Kidney (tissue), 14 donors: Measurements from ENCODE around the gene KCNJ11. TPM values are rescaled to one million over a fixed set of nuclear protein-coding genes. Genes with fewer than 3 reads are reported as not detected.

ENCODE experiments used
- DNase-seq, 5 donors: peaks; one replicate each; pipeline ENCODE4 v3.0.0-alpha.2; 2013 to 2020
- FAIRE-seq: peaks from 2 replicates; lab custom pipeline; 2012; peaks lifted over from hg19 to GRCh38; lab: Jason Lieb, UNC
- H3K27ac ChIP-seq, 2 donors: one replicate each; pipeline ENCODE4 v1.7.0; 2013; ENCODE audit warnings: low read depth in 2 of 2, low read length in 2 of 2, inconsistent platforms in 1 of 2
- H3K27me3 ChIP-seq: one replicate; pipeline ENCODE4 v1.7.1; 2013; ENCODE audit warnings: low read length, inconsistent platforms; ENCODE audit not compliant: control insufficient read depth, insufficient read depth
- H3K36me3 ChIP-seq, 3 donors: one replicate each; pipeline versions ENCODE4 v1.7.0 to v1.7.1; 2013; ENCODE audit warnings: low read length in 3 of 3, control low read depth in 1 of 3, inconsistent platforms in 1 of 3; ENCODE audit not compliant: insufficient read depth in 3 of 3, control insufficient read depth in 2 of 3
- H3K4me1 ChIP-seq, 3 donors: one replicate each; pipeline versions ENCODE4 v1.7.0 to v1.7.1; 2013; ENCODE audit warnings: low read length in 3 of 3, inconsistent platforms in 1 of 3, low read depth in 1 of 3; ENCODE audit not compliant: control insufficient read depth in 2 of 3, insufficient read depth in 2 of 3
- H3K4me3 ChIP-seq, 3 donors: one replicate each; pipeline versions ENCODE4 v1.7.0 to v1.8.1; 2013; ENCODE audit warnings: low read length in 3 of 3, control low read depth in 1 of 3, inconsistent platforms in 1 of 3
- H3K9ac ChIP-seq, 3 donors: one replicate each; pipeline versions ENCODE4 v1.7.0 to v1.7.1; 2013; ENCODE audit warnings: low read length in 3 of 3, control low read depth in 1 of 3, inconsistent platforms in 1 of 3
- H3K9me3 ChIP-seq, 3 donors: one replicate each; pipeline versions ENCODE4 v1.7.0 to v1.7.1; 2013; ENCODE audit warnings: low read length in 3 of 3, control low read depth in 1 of 3, inconsistent platforms in 1 of 3; ENCODE audit not compliant: control insufficient read depth in 2 of 3, insufficient read depth in 1 of 3
- intact Hi-C: fragments of 100-400 bp; cut with DNase I; formaldehyde crosslinking; loops from one replicate; pipeline ENCODE4 v1.11.1; 2022
- polyA plus RNA-seq: library from polyadenylated mRNA; stranded (reverse); fragments of 350-450 nt; fragmentation: Illumina TruSeq; extraction: RNeasy Lipid Tissue Mini Kit (QIAGEN cat#74804); gene quantifications from one replicate; pipeline ENCODE4 v1.2.3, GENCODE V29; 2014; ENCODE audit warnings: low read depth, low replicate concordance; ENCODE audit not compliant: insufficient read depth
- total RNA-seq: library from RNA; stranded (reverse); fragmentation: NEBNext Ultra II Directional; extraction: Animal tissue kit (Norgen Biotek cat#: 25700); gene quantifications from one replicate; pipeline ENCODE4 v1.2.1, GENCODE V29; 2021
- TF ChIP-seq, protein P1 (sequence below): IDR thresholded peaks from 3 replicates; pipeline ENCODE4 v1.5.1; 2012; ENCODE audit warnings: mild to moderate bottlenecking, moderate library complexity, borderline replicate concordance; ENCODE audit not compliant: insufficient read depth; ENCODE audit errors: extremely low read depth
- donor health status: control.
- donor health status: control.
- donor health status: control.
- donor health status: control.
- donor health status: control.
- donor health status: DM: yes; HTN: yes; CAD: no.
- donor health status: Normal renal cell carcinoma (clear cell type).

Gene KCNJ11
- total and polyA plus RNA-seq, 2 donors from 2014 or later = 3.6 to 4.8 TPM

DNA sequence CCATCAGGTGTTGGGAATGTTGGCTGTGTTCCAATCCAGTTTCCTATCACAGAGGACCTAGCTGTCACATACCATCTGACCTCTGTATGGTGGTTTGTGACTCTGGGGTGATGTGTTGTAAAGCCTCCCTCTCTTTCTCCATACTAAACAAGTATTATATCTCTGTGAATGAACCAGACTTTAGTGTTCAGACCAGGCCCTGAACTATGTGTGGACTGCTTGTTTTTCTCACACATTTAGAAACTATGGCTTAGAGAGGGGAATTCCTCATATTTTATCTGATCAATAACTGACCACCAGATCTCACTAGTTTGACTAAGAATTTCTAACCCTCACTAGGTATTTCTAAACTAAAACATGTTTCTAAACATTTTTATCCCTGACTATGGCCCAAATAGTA, 19.4 kb downstream of the KCNJ11 start:
- Histone ChIP-seq H3K36me3 (peaks cover 0 to 68% (median 48%) of the 10 kb centered on the region in 3 donors), H3K9me3 (peaks cover 2 to 48% (median 25%) of the 10 kb centered on the region in 3 donors), H3K27ac (no peak overlapping the region), H3K4me3 (no peak overlapping the region), H3K27me3 (no peaks in the 10 kb centered on the region), H3K4me1 (no peaks in the 10 kb centered on the region), H3K9ac (no peak overlapping the region)
- DNase-seq = no peak
- intact Hi-C loops = no loop called here
- no peak for FAIRE-seq
- TF ChIP-seq, protein P1, sequence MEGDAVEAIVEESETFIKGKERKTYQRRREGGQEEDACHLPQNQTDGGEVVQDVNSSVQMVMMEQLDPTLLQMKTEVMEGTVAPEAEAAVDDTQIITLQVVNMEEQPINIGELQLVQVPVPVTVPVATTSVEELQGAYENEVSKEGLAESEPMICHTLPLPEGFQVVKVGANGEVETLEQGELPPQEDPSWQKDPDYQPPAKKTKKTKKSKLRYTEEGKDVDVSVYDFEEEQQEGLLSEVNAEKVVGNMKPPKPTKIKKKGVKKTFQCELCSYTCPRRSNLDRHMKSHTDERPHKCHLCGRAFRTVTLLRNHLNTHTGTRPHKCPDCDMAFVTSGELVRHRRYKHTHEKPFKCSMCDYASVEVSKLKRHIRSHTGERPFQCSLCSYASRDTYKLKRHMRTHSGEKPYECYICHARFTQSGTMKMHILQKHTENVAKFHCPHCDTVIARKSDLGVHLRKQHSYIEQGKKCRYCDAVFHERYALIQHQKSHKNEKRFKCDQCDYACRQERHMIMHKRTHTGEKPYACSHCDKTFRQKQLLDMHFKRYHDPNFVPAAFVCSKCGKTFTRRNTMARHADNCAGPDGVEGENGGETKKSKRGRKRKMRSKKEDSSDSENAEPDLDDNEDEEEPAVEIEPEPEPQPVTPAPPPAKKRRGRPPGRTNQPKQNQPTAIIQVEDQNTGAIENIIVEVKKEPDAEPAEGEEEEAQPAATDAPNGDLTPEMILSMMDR = no peak

GRCh38 chr11:17368551-17368950, 19.9 kb downstream of the KCNJ11 start:
- Histone ChIP-seq H3K9me3 (peaks cover 2 to 48% (median 25%) of the 10 kb centered on the region in 3 donors), H3K27ac (no peak overlapping the region), H3K36me3 (peaks cover 0 to 67% (median 48%) of the 10 kb centered on the region in 3 donors), H3K27me3 (no peaks in the 10 kb centered on the region), H3K9ac (no peak overlapping the region), H3K4me1 (no peaks in the 10 kb centered on the region), H3K4me3 (no peak overlapping the region)
- DNase-seq = no peak
- intact Hi-C loops = no loop called here
- no peak for FAIRE-seq
- TF ChIP-seq, protein P1 = no peak

DNA sequence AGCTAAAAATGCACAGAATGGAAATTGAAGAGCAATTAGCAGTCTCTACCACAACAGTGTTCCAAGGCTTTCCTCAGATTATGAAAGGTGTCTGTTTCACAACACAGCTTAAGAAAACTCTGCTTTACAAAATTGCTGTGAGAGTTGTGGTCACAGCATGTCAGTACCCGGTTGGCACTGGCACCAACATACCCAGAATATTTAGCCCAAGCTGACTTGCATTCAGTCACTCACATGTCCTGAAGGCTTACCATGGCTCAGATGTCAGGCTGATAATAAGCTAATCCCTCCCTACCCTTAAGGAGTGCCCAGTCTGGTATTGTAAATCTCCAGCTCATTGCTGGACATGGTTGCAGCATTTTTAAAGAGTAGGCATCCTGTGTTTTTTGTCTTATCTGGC, 22.0 kb downstream of the KCNJ11 start:
- DNase-seq = no peak
- H3K9ac ChIP-seq = no peak overlapping the region
- intact Hi-C loops = no loop called here
- FAIRE-seq = no peak
- H3K27ac ChIP-seq = no peak overlapping the region
- peaks cover 0 to 50% (median 31%) of the 10 kb centered on the region in 3 donors for H3K36me3 ChIP-seq
- no peaks in the 10 kb centered on the region for H3K4me1 ChIP-seq
- peaks cover 2 to 31% (median 15%) of the 10 kb centered on the region in 3 donors for H3K9me3 ChIP-seq
- no peaks in the 10 kb centered on the region for H3K27me3 ChIP-seq
- H3K4me3 ChIP-seq = no peak overlapping the region
- TF ChIP-seq, protein P1 = no peak

GRCh38 chr11:17354601-17354991, 33.9 kb downstream of the KCNJ11 start:
- DNase-seq (peak in 4 of 5 donors; percentile 65 to 83 (median 72)), FAIRE-seq (peak; percentile 52)
- intact Hi-C loops = no loop called here
- Histone ChIP-seq H3K4me3 (peak overlapping the region in 1 of 3 donors; percentile 81), H3K27me3 (peaks cover 9% of the 10 kb centered on the region), H3K27ac (no peak overlapping the region), H3K4me1 (peaks cover 0 to 9% (median 8%) of the 10 kb centered on the region in 3 donors), H3K9ac (no peak overlapping the region), H3K36me3 (no peaks in the 10 kb centered on the region), H3K9me3 (no peaks in the 10 kb centered on the region)
- TF ChIP-seq, protein P1 = peak; percentile 57
